ENCODE measurements around the gene SEMA3G.

SEMA3G gene

GRCh38 chr3:52405601-52406110 is 39.2 kb downstream of the SEMA3G start:
- FAIRE-seq, result no peak
- DNase-seq (ENCODE audit: insufficient read length, low spot score), result no peak
- TF ChIP-seq CTCF (IDR thresholded peaks at IDR 0.05; ENCODE audit: insufficient read depth, missing control alignments), result no peak

- no peak for FAIRE-seq
- DNase-seq (ENCODE audit: insufficient read length, low spot score), result no peak
- TF ChIP-seq CTCF (IDR thresholded peaks at IDR 0.05; ENCODE audit: insufficient read depth, missing control alignments), result no peak
Measured at GRCh38 chr3:52405066-52405465, 39.8 kb downstream of the SEMA3G start.

- TF ChIP-seq CTCF (IDR thresholded peaks at IDR 0.05; ENCODE audit: insufficient read depth, missing control alignments), result no peak
Measured at GRCh38 chr3:52404391-52404790, 40.5 kb downstream of the SEMA3G start.

GRCh38 chr3:52403955-52404354 is 40.9 kb downstream of the SEMA3G start:
- DNase-seq (ENCODE audit: insufficient read length, low spot score) (no peak), FAIRE-seq (no peak)
- no peak for TF ChIP-seq CTCF (IDR thresholded peaks at IDR 0.05; ENCODE audit: insufficient read depth, missing control alignments)

More at GRCh38 chr3:52404391-52404790, 40.5 kb downstream of the SEMA3G start:
- no peak for DNase-seq (ENCODE audit: insufficient read length, low spot score)
- FAIRE-seq, result no peak

- FAIRE-seq (no peak), DNase-seq (ENCODE audit: insufficient read length, low spot score) (no peak)
- TF ChIP-seq CTCF (IDR thresholded peaks at IDR 0.05; ENCODE audit: insufficient read depth, missing control alignments), result no peak
Measured at GRCh38 chr3:52403271-52403841, 41.5 kb downstream of the SEMA3G start.

- FAIRE-seq, result no peak
- DNase-seq (ENCODE audit: insufficient read length, low spot score), result no peak
- TF ChIP-seq CTCF (IDR thresholded peaks at IDR 0.05; ENCODE audit: insufficient read depth, missing control alignments), result no peak
Measured at GRCh38 chr3:52402706-52403270, 42.1 kb downstream of the SEMA3G start.

- DNase-seq (ENCODE audit: insufficient read length, low spot score) (no peak), FAIRE-seq (no peak)
- no peak for TF ChIP-seq CTCF (IDR thresholded peaks at IDR 0.05; ENCODE audit: insufficient read depth, missing control alignments)
Measured at GRCh38 chr3:52402101-52402521, 42.8 kb downstream of the SEMA3G start.
